HG02623 (cell line): ENCODE data around the gene TIPARP.
"Not testable (repeated sequence)": the region's sequence is repeated elsewhere in the genome, so short reads cannot be mapped to it uniquely, and the experiment has no call there.

Experiments
- ATAC-seq: cut with Tn5 transposase; IDR thresholded peaks from one replicate; pipeline ENCODE4 v1.9.1; 2021; ENCODE audit warnings: moderate library complexity; ENCODE audit not compliant: unreplicated experiment

The TIPARP gene

GRCh38 chr3:156737049-156737448 is 62.7 kb downstream of the TIPARP start:
- not testable (repeated sequence) for ATAC-seq

GRCh38 chr3:156738251-156738650 is 63.9 kb downstream of the TIPARP start:
- no peak for ATAC-seq

DNA sequence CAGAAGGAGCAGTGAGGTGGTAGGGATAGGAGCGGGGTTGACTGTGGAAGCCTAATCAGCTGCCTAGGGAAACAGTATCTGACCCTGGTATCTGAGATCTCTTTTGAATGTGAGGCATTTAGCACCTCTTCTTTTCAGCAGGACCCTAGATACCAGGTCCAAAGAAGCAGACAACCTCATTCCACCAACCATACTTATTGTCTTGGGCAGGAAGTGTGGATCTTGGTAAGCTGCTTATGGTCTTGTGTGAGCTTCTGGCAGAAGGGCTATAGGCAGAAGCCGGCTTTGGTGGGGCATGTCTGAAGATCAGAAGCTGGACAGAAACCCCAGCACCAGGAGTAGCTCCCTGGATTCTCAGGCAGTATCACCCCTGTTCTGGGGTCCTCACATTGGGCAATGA is 65.6 kb downstream of the TIPARP start:
- ATAC-seq: no peak

DNA sequence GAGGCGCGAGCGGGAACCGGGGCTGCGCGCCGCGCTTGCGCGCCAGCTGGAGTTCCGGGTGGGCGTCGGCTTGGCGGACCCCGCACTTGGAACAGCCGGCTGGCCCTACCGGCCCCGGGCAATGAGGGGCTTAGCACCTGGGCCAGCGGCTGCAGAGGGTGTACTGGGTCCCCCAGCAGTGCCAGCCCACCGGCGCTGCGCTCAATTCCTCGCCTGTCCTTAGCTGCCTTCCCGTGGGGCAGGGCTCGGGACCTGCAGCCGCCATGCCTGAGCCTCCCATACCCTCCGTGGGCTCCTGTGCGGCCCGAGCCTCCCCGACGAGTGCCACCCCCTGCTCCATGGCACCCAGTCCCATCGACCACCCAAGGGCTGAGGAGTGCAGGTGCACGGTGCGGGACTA is 66.2 kb downstream of the TIPARP start:
- not testable (repeated sequence) for ATAC-seq

DNA sequence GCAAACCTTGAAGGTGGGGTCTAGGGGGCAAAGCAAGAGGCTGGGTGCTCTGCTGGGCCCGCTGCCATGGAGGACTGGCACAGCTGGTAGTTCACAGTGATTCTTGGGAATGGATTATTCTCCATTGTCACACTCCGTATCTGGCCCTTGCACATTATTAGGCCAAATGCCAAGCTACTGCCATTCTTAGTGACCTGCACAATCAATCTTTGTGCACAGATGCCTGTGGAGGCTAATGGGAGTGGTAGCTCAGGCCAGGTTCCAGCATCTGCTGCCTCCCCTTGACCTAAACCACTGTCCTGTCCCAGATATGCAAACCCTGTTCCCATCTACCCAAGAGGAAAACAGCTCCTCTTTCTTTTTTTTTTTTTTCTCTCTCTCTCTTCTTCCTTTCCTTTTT is 67.5 kb downstream of the TIPARP start:
- no peak for ATAC-seq

GRCh38 chr3:156742401-156742800 is 68.0 kb downstream of the TIPARP start:
- ATAC-seq: no peak

- no peak for ATAC-seq
Measured at GRCh38 chr3:156743859-156744258, 69.5 kb downstream of the TIPARP start.

DNA sequence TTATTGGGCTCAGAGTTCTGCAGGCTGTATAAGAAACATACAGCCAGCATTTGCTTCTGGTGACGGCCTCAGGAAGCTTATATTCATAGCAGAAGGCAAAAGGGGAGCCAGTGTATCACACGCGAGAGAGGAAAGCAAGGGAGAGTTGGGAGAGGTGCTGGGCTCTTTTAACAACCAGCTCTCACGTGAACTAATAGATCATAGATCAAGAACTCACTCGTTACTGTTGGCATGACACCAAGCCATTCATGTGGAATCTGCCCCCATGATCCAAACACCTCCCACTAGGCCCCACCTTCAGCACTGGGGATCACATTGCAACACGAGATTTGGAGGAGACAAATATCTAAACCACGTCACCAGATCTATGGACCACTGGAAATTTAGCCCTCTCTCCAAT is 70.2 kb downstream of the TIPARP start:
- ATAC-seq: no peak

GRCh38 chr3:156745766-156746165 is 71.4 kb downstream of the TIPARP start:
- no peak for ATAC-seq

DNA sequence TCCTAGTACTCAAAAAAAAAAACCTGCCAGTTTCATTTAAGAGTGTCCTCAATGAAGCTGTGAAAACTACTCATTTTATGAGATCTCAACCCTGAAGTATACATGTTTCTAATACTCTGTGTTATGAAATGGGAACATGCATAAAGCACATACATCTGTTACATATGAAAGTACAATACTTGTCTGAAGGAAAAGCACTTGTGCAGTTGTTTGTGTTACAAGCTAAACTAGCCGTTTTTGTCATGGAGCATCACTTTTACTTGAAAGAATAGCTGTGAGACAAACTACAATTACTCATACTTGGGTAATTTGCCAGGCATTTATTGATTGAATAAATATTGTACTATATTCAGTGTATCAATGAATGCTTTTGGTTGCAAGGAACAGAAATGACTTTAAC is 72.7 kb downstream of the TIPARP start:
- ATAC-seq: no peak

- ATAC-seq: no peak
Measured at GRCh38 chr3:156749244-156749643, 74.9 kb downstream of the TIPARP start.

GRCh38 chr3:156750191-156750873 is 75.9 kb downstream of the TIPARP start:
- ATAC-seq: no peak

DNA sequence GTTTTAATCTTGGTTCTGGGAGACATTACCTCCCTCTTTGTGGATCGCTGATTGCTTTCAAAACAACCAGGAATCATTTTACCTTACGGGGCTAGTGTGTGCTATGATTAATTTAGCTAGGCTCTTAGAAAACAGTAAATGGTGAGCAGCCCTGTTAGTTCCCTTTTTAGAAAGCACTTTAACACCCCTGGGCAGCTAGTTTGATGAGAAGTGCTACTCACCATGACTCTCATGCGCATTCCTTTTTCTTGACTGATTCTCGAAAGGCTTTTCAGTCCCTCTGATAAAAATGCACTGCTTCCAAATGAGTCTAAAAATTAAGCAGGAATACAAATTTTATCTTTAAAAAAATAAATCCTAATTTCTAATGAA is 76.5 kb downstream of the TIPARP start:
- ATAC-seq: no peak

DNA sequence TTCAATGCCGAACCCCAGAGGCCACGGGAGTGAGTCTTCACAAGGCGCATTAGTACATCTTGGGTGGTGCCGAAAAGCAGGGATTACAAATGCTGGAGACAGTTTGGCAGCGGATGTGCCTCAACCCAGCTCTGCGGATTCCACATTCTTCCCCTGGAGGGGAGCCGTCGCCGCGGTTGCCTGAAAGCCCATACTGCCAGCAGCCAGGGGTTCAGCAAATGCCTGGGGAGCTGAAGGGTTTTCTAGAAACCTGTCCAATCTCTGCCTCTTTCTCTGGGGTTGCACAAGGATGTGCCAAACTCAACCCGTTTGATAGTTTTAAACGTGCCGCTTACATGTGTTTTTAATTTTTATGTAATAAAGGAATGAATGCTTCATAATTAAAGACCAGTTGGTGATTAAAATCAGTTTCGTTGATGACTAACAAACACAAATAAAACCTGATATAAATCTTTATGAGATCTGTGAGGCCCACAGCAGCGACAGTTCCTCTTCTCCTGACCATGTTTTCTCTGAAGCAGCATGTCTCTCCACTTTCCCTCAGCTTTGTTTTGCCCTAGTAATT is 77.2 kb downstream of the TIPARP start:
- no peak for ATAC-seq
